ENCODE data around the gene G3BP1.

G3BP1 gene

GRCh38 chr5:151739939-151740335 lies 31.8 kb upstream of the G3BP1 start:
- Histone ChIP-seq H3K27me3 (ENCODE audit: low read depth, low read length) (no peaks in the 10 kb centered on the region), H3K9me3 (ENCODE audit: control insufficient read depth in 1 of 2, low read length in 2 of 2) (no peaks in the 10 kb centered on the region), H3K36me3 (ENCODE audit: control insufficient read depth in 1 of 2, insufficient read depth in 2 of 2, low read length in 2 of 2) (peaks cover 8 to 11% of the 10 kb centered on the region in 2 donors), H3K4me3 (ENCODE audit: low read depth in 1 of 2, low read length in 2 of 2) (peak overlapping the region in 1 of 2 donors; percentile 15), H3K27ac (ENCODE audit: low read length) (peak overlapping the region; percentile 58), H3K4me1 (ENCODE audit: control insufficient read depth in 1 of 2, insufficient read depth in 2 of 2, low read length in 2 of 2) (peaks cover 8 to 18% of the 10 kb centered on the region in 2 donors)

GRCh38 chr5:151740336-151740942 lies 31.3 kb upstream of the G3BP1 start:
- Histone ChIP-seq H3K27me3 (ENCODE audit: low read depth, low read length) (no peaks in the 10 kb centered on the region), H3K36me3 (ENCODE audit: control insufficient read depth in 1 of 2, insufficient read depth in 2 of 2, low read length in 2 of 2) (peaks cover 13 to 15% of the 10 kb centered on the region in 2 donors), H3K27ac (ENCODE audit: low read length) (peak overlapping the region; percentile 80), H3K9me3 (ENCODE audit: control insufficient read depth in 1 of 2, low read length in 2 of 2) (no peaks in the 10 kb centered on the region), H3K4me3 (ENCODE audit: low read depth in 1 of 2, low read length in 2 of 2) (peak overlapping the region in 1 of 2 donors; percentile 15), H3K4me1 (ENCODE audit: control insufficient read depth in 1 of 2, insufficient read depth in 2 of 2, low read length in 2 of 2) (peaks cover 9 to 18% of the 10 kb centered on the region in 2 donors)

DNA sequence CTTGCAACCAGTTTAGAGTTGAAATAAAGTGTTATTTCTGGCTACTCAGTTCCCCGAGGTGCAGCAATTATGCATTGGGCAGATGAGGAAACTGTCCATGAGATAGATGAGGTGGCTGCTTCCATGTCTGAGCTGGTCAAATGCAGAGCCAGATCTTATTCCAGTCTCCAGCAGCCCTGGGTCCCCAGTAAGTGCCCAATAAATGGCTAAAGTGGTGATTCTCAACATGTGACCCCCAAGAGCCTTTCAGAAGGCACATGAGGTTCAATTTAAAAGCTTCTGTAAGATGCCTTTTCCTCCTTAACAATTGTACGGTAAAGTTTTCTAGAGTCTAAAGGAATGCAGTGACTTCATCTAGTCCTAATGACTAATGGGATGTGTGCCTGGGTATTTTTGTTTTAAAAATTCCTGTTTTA lies 30.8 kb upstream of the G3BP1 start:
- H3K36me3 ChIP-seq (ENCODE audit: control insufficient read depth in 1 of 2, insufficient read depth in 2 of 2, low read length in 2 of 2) = peaks cover 18 to 20% of the 10 kb centered on the region in 2 donors
- H3K27me3 ChIP-seq (ENCODE audit: low read depth, low read length) = no peaks in the 10 kb centered on the region
- H3K4me1 ChIP-seq (ENCODE audit: control insufficient read depth in 1 of 2, insufficient read depth in 2 of 2, low read length in 2 of 2) = peaks cover 15 to 18% of the 10 kb centered on the region in 2 donors
- peak overlapping the region; percentile 80 for H3K27ac ChIP-seq (ENCODE audit: low read length)
- peak overlapping the region in 1 of 2 donors; percentile 15 for H3K4me3 ChIP-seq (ENCODE audit: low read depth in 1 of 2, low read length in 2 of 2)
- H3K9me3 ChIP-seq (ENCODE audit: control insufficient read depth in 1 of 2, low read length in 2 of 2) = no peaks in the 10 kb centered on the region

DNA sequence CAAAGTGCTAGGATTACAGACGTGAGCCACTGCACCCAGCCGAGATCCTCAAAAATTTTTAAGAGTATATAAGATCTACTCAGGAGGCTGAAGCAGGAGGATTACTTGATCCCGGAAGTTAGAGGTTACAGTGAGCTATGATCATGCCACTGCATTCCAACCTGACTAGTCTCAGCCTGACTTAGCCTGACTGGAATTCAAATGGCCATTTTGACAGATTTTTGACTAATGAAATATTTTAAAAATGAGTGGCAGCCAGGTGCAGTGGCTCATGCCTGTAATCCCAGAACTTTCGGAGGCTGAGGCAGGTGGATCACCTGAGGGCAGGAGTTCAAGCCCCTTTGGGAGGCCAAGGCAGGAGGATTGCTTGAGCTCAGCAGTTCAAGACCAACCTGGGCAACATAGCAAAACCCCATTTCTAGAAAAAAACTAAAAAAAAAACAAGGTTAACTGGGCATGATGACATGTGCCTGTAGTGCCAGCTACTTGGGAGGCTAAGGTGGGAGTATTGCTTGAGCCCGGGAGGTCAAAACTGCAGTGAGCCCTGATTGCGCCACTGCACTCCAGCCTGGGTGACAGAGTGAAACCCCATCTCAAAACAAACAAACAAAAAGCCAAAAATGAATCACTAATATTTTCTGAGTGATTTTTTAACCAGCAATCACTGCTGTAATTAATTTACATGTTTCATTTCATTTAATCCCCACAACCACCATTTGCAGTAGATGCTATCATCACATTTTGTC lies 29.9 kb upstream of the G3BP1 start:
- no peaks in the 10 kb centered on the region for H3K27me3 ChIP-seq (ENCODE audit: low read depth, low read length)
- no peak overlapping the region for H3K4me3 ChIP-seq (ENCODE audit: low read depth in 1 of 2, low read length in 2 of 2)
- peaks cover 15 to 18% of the 10 kb centered on the region in 2 donors for H3K4me1 ChIP-seq (ENCODE audit: control insufficient read depth in 1 of 2, insufficient read depth in 2 of 2, low read length in 2 of 2)
- no peak overlapping the region for H3K27ac ChIP-seq (ENCODE audit: low read length)
- H3K9me3 ChIP-seq (ENCODE audit: control insufficient read depth in 1 of 2, low read length in 2 of 2) = no peaks in the 10 kb centered on the region
- H3K36me3 ChIP-seq (ENCODE audit: control insufficient read depth in 1 of 2, insufficient read depth in 2 of 2, low read length in 2 of 2) = peaks cover 21 to 22% of the 10 kb centered on the region in 2 donors

DNA sequence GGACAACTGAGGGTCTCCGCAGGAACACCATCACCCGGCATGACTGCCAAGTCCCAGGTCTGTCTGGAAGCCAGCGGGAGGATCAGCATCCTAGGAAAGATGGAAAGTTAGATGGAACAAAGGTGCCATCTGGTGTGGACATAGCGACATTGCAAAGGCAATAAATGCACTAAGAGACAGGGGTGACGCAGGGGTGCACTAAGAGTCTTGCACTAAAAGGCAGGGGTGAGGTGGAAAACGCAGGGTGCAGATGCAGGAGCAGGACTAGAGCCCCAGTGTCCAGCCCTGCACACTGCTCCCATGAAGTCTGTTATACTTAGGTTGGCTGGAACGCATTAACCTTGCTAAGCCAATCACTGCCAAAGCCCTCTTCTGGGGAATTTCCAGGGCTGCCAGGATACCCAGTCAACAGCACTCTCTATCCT lies 28.9 kb upstream of the G3BP1 start:
- Histone ChIP-seq H3K36me3 (ENCODE audit: control insufficient read depth in 1 of 2, insufficient read depth in 2 of 2, low read length in 2 of 2) (peaks cover 21 to 22% of the 10 kb centered on the region in 2 donors), H3K9me3 (ENCODE audit: control insufficient read depth in 1 of 2, low read length in 2 of 2) (no peaks in the 10 kb centered on the region), H3K27ac (ENCODE audit: low read length) (no peak overlapping the region), H3K4me3 (ENCODE audit: low read depth in 1 of 2, low read length in 2 of 2) (no peak overlapping the region), H3K27me3 (ENCODE audit: low read depth, low read length) (no peaks in the 10 kb centered on the region), H3K4me1 (ENCODE audit: control insufficient read depth in 1 of 2, insufficient read depth in 2 of 2, low read length in 2 of 2) (peaks cover 15 to 18% of the 10 kb centered on the region in 2 donors)

- Histone ChIP-seq H3K4me3 (ENCODE audit: low read depth in 1 of 2, low read length in 2 of 2) (no peak overlapping the region), H3K27me3 (ENCODE audit: low read depth, low read length) (no peaks in the 10 kb centered on the region), H3K27ac (ENCODE audit: low read length) (no peak overlapping the region), H3K36me3 (ENCODE audit: control insufficient read depth in 1 of 2, insufficient read depth in 2 of 2, low read length in 2 of 2) (peaks cover 21 to 22% of the 10 kb centered on the region in 2 donors), H3K9me3 (ENCODE audit: control insufficient read depth in 1 of 2, low read length in 2 of 2) (no peaks in the 10 kb centered on the region), H3K4me1 (ENCODE audit: control insufficient read depth in 1 of 2, insufficient read depth in 2 of 2, low read length in 2 of 2) (peaks cover 15 to 18% of the 10 kb centered on the region in 2 donors)
These were observed 28.2 kb upstream of the G3BP1 start for GRCh38 chr5:151743530-151743929.

GRCh38 chr5:151745071-151745705 lies 26.6 kb upstream of the G3BP1 start:
- Histone ChIP-seq H3K36me3 (ENCODE audit: control insufficient read depth in 1 of 2, insufficient read depth in 2 of 2, low read length in 2 of 2) (peaks cover 21 to 22% of the 10 kb centered on the region in 2 donors), H3K9me3 (ENCODE audit: control insufficient read depth in 1 of 2, low read length in 2 of 2) (no peaks in the 10 kb centered on the region), H3K4me3 (ENCODE audit: low read depth in 1 of 2, low read length in 2 of 2) (no peak overlapping the region), H3K27ac (ENCODE audit: low read length) (peak overlapping the region; percentile 2), H3K4me1 (ENCODE audit: control insufficient read depth in 1 of 2, insufficient read depth in 2 of 2, low read length in 2 of 2) (peaks cover 15 to 17% of the 10 kb centered on the region in 2 donors), H3K27me3 (ENCODE audit: low read depth, low read length) (no peaks in the 10 kb centered on the region)

- Histone ChIP-seq H3K4me1 (ENCODE audit: control insufficient read depth in 1 of 2, insufficient read depth in 2 of 2, low read length in 2 of 2) (peaks cover 7 to 8% of the 10 kb centered on the region in 2 donors), H3K27ac (ENCODE audit: low read length) (peak overlapping the region; percentile 3), H3K9me3 (ENCODE audit: control insufficient read depth in 1 of 2, low read length in 2 of 2) (no peaks in the 10 kb centered on the region), H3K36me3 (ENCODE audit: control insufficient read depth in 1 of 2, insufficient read depth in 2 of 2, low read length in 2 of 2) (peaks cover 9 to 17% of the 10 kb centered on the region in 2 donors), H3K27me3 (ENCODE audit: low read depth, low read length) (no peaks in the 10 kb centered on the region), H3K4me3 (ENCODE audit: low read depth in 1 of 2, low read length in 2 of 2) (no peak overlapping the region)
These were observed 21.6 kb upstream of the G3BP1 start for GRCh38 chr5:151750121-151750520.

GRCh38 chr5:151751091-151751490 lies 20.7 kb upstream of the G3BP1 start:
- H3K9me3 ChIP-seq (ENCODE audit: control insufficient read depth in 1 of 2, low read length in 2 of 2) = no peaks in the 10 kb centered on the region
- peaks cover 0 to 8% of the 10 kb centered on the region in 2 donors for H3K4me1 ChIP-seq (ENCODE audit: control insufficient read depth in 1 of 2, insufficient read depth in 2 of 2, low read length in 2 of 2)
- H3K27ac ChIP-seq (ENCODE audit: low read length) = no peak overlapping the region
- peaks cover under 1 to 8% of the 10 kb centered on the region in 2 donors for H3K36me3 ChIP-seq (ENCODE audit: control insufficient read depth in 1 of 2, insufficient read depth in 2 of 2, low read length in 2 of 2)
- H3K4me3 ChIP-seq (ENCODE audit: low read depth in 1 of 2, low read length in 2 of 2) = no peak overlapping the region
- H3K27me3 ChIP-seq (ENCODE audit: low read depth, low read length) = no peaks in the 10 kb centered on the region

- Histone ChIP-seq H3K36me3 (ENCODE audit: control insufficient read depth in 1 of 2, insufficient read depth in 2 of 2, low read length in 2 of 2) (peaks cover 0 to 6% of the 10 kb centered on the region in 2 donors), H3K27me3 (ENCODE audit: low read depth, low read length) (no peaks in the 10 kb centered on the region), H3K4me1 (ENCODE audit: control insufficient read depth in 1 of 2, insufficient read depth in 2 of 2, low read length in 2 of 2) (peaks cover 0 to 13% of the 10 kb centered on the region in 2 donors), H3K27ac (ENCODE audit: low read length) (no peak overlapping the region), H3K9me3 (ENCODE audit: control insufficient read depth in 1 of 2, low read length in 2 of 2) (no peaks in the 10 kb centered on the region), H3K4me3 (ENCODE audit: low read depth in 1 of 2, low read length in 2 of 2) (no peak overlapping the region)
These were observed 20.2 kb upstream of the G3BP1 start for GRCh38 chr5:151751593-151751992.

DNA sequence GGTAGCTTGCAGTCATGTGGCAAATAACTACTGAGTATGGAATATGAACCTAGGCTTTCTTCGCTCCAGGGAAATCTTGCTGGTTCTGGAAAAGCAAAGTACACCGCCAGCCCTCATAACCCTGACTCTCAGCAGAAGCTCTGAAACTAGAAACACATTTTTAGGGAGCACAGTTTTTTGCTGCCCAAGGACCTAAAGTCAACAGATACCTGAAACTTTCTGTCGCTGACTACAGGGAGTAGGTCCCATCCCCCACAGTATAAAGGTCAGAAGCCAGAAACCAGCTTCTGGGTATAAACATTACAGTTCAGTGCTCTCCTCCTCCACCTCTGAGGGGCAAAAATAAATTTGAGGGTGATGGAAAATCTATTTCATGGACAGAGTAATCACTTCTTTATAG lies 16.4 kb upstream of the G3BP1 start:
- H3K4me3 ChIP-seq (ENCODE audit: low read depth in 1 of 2, low read length in 2 of 2) = no peak overlapping the region
- H3K4me1 ChIP-seq (ENCODE audit: control insufficient read depth in 1 of 2, insufficient read depth in 2 of 2, low read length in 2 of 2) = peaks cover 12 to 27% of the 10 kb centered on the region in 2 donors
- no peak overlapping the region for H3K27ac ChIP-seq (ENCODE audit: low read length)
- H3K27me3 ChIP-seq (ENCODE audit: low read depth, low read length) = no peaks in the 10 kb centered on the region
- peaks cover 0 to 6% of the 10 kb centered on the region in 2 donors for H3K36me3 ChIP-seq (ENCODE audit: control insufficient read depth in 1 of 2, insufficient read depth in 2 of 2, low read length in 2 of 2)
- no peaks in the 10 kb centered on the region for H3K9me3 ChIP-seq (ENCODE audit: control insufficient read depth in 1 of 2, low read length in 2 of 2)

All from muscle layer of duodenum (tissue), 2 donors.